HL-60/S4 (cell line): ENCODE results near the gene CLIC5.

ENCODE experiments used
- in situ Hi-C: fragments of 300-500 bp; cut with MboI; formaldehyde crosslinking; loops from 2 replicates; pipeline ENCODE4 v1.14.3; 2022; ENCODE audit warnings: low sequenced_read_pairs

CLIC5 gene

GRCh38 chr6:46039646-46040045 lies 24.0 kb upstream of the CLIC5 start:
- in situ Hi-C loops = no loop called here

GRCh38 chr6:46036911-46037310 lies 21.3 kb upstream of the CLIC5 start:
- in situ Hi-C loops = no loop called here

- in situ Hi-C loops = no loop called here
Measured at GRCh38 chr6:46035242-46035641, 19.6 kb upstream of the CLIC5 start.

GRCh38 chr6:46032110-46032998 lies 16.7 kb upstream of the CLIC5 start:
- in situ Hi-C loops = no loop called here

GRCh38 chr6:46029602-46030001 lies 13.9 kb upstream of the CLIC5 start:
- in situ Hi-C loops = no loop called here

- in situ Hi-C loops = no loop called here
Measured at GRCh38 chr6:46026307-46026706, 10.6 kb upstream of the CLIC5 start.

GRCh38 chr6:46025573-46025972 lies 9.9 kb upstream of the CLIC5 start:
- in situ Hi-C loops = no loop called here

- in situ Hi-C loops = no loop called here
Measured at GRCh38 chr6:46024124-46024769, 8.6 kb upstream of the CLIC5 start.

GRCh38 chr6:46023216-46023915 lies 7.7 kb upstream of the CLIC5 start:
- in situ Hi-C loops = no loop called here

- in situ Hi-C loops = no loop called here
Measured at GRCh38 chr6:46022106-46022948, 6.7 kb upstream of the CLIC5 start.

GRCh38 chr6:46017726-46018125 lies 2.1 kb upstream of the CLIC5 start:
- in situ Hi-C loops = no loop called here

- in situ Hi-C loops = no loop called here
Measured at GRCh38 chr6:46016063-46016608, 476 bp upstream of the CLIC5 start.

GRCh38 chr6:46014511-46015118 lies 1.0 kb downstream of the CLIC5 start:
- in situ Hi-C loops = no loop called here

- in situ Hi-C loops = no loop called here
Measured at GRCh38 chr6:46014046-46014445, 1.6 kb downstream of the CLIC5 start.

- in situ Hi-C loops = no loop called here
Measured at GRCh38 chr6:46013639-46014038, 2.0 kb downstream of the CLIC5 start.

GRCh38 chr6:46012834-46013233 lies 2.8 kb downstream of the CLIC5 start:
- in situ Hi-C loops = no loop called here

- in situ Hi-C loops = no loop called here
Measured at GRCh38 chr6:46011188-46012085, 4.2 kb downstream of the CLIC5 start.

- in situ Hi-C loops = no loop called here
Measured at GRCh38 chr6:46010771-46011170, 4.9 kb downstream of the CLIC5 start.

GRCh38 chr6:46010270-46010669 lies 5.4 kb downstream of the CLIC5 start:
- in situ Hi-C loops = no loop called here
